SW 1271 (cell line): ENCODE results near the gene TDRD7.
A peak's percentile ranks its signal among the peaks of the same experiment; 100 is the strongest.
"Not testable (repeated sequence)": the region's sequence is repeated elsewhere in the genome, so short reads cannot be mapped to it uniquely, and the experiment has no call there.

ENCODE experiments used
- DNase-seq, 2 experiments: peaks; one replicate each; lab custom pipeline; 2025; lab: John Stamatoyannopoulos, UW

TDRD7 gene

GRCh38 chr9:97425336-97425972 is 13.6 kb downstream of the TDRD7 start:
- DNase-seq: no peak

DNA sequence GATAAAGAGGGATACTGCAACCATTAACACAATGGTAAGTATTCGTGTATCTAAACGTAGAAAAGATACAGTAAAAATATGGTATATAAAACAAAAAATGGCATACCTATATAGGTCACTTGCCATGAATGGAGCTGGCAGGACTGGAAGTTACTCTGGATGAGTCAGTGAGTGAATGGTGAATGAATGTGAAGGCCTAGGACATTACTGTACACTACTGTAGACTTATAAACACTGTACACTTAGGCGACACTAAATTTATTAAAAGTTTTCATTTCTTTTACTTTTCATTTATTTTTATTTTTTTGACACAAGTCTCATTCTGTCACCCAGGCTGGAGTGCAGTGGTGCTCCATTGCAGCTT is 14.1 kb downstream of the TDRD7 start:
- no peak for DNase-seq

- no peak for DNase-seq
These were observed 16.0 kb downstream of the TDRD7 start for GRCh38 chr9:97427885-97428284.

- DNase-seq: no peak
These were observed 18.6 kb downstream of the TDRD7 start for GRCh38 chr9:97430316-97431043.

DNA sequence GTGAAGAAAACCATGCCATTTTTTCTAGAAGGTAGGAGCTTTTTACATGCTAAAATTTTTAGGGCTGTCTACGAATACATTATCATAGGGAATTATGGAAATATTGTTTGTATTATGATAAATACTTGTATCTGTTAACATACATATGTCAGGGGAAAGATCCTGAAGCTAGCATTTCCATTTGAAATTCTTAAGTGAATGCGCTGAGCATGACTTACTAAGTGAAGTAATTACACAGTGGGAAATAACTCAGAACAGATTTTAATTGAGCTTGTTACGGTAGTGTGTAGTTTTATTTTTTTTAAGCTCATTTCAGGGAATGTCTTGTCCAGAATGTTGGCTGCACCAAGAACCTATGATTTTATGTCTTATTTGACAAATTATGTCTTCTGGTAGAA is 19.1 kb downstream of the TDRD7 start:
- no peak for DNase-seq

DNA sequence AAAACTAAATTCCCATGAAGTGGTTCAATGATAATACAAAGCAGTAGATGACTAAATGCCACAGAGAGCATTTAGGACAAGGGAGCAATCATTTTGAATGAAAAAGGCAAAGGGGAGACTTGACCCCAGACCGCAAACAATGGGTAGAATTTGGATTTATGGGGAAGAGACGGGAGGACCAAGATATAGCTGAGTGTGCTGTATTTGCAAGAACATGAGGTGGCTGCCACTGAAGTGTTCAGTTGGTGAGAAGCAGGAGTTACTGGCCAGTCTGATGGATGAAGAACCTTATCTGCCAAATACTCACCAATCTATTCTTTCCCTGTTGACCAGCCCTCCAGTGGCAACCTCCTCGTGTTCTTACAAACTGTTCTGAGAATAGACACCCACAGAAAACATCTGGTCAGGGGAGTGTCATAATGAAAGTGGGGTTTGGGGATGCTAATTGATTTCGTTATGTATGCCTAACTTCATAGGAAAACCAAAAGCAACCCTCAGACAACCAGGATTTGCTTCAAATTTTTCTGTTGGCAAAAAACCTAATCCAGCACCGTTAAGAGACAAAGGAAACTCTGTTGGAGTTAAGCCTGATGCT is 19.8 kb downstream of the TDRD7 start:
- no peak for DNase-seq

- no peak for DNase-seq
These were observed 25.2 kb downstream of the TDRD7 start for GRCh38 chr9:97437051-97437600.

DNA sequence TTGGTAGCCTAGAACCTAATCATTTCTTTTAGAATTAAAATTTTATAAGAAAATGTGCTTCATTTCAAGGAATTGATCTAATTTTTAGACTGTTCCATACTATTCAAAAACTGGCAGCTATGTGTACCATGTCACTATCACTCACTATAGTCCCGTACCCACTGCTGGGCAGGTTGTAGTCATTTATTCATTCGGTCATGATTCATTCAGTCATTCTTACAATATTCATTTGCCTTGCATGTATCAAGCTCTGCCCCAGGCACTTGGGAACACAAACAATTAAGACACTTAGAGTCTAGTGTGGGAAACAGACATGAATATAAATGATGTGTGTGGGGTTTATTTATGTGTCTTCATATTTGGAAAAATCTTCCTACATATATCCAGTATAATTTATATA is 26.4 kb downstream of the TDRD7 start:
- no peak for DNase-seq

DNA sequence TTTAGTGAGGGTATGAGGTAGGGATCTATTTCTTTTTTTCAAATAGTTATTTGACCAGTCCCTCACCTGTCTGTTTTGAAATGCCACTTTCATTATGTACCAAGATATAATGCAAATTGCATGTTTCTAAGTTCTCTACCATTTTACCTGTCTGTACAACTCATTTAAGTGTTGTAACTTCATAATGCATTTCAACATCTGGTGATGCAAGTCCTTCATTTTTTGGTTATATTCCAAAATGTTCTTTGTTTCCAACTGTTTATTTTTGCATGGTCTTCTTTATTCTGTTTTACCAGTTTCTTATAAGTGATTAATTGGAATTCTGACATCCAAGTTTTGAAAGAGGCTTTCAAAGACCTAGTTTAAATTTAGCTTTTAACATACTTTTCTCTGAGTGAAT is 26.8 kb downstream of the TDRD7 start:
- no peak for DNase-seq

- no peak for DNase-seq
These were observed 28.3 kb downstream of the TDRD7 start for GRCh38 chr9:97440160-97440559.

DNA sequence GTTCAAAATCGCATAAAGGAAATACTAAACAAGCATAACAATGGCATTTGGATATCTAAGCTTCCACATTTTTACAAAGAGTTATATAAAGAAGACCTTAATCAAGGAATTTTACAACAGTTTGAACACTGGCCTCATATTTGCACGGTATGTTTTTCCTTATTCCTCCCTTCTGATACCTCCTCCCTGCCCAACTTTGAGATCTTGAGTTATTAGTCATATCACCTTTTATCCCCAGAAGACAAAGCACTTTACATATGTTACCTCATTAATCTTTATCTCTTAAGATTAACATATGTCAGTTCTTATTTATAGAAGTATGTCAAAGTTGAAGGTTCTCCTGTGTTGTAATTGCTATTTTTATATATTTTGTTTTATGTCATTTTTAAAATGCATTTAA is 29.8 kb downstream of the TDRD7 start:
- DNase-seq: no peak

DNA sequence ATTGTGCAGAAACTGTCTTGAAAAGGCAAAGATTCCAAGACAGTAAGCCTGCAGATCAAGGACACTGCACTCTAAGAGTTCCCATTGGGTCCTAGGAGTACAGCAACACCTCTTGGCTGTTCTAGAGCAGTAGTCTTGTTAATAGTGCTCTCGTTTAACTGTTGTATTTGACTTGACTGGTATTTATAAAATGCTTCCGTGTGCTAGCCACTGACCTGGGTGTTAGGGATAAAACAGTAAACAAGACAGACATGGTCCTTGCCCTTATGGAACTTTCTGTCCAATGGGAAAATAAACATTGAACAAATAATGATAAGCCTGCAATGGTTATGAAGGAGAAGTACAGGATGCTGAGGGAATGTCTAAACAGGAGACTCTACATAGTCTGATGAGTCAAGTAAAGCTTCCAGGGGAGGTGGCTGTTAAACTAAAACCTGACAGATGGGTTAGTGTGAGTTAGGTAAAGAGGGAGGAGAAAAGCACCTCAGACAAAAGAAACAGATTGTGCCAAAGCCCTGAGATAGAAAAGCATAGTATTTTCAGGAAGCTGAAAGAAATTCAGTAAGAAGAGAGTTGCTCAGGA is 33.3 kb downstream of the TDRD7 start:
- DNase-seq: no peak

- DNase-seq: no peak
These were observed 35.1 kb downstream of the TDRD7 start for GRCh38 chr9:97447001-97447400.

DNA sequence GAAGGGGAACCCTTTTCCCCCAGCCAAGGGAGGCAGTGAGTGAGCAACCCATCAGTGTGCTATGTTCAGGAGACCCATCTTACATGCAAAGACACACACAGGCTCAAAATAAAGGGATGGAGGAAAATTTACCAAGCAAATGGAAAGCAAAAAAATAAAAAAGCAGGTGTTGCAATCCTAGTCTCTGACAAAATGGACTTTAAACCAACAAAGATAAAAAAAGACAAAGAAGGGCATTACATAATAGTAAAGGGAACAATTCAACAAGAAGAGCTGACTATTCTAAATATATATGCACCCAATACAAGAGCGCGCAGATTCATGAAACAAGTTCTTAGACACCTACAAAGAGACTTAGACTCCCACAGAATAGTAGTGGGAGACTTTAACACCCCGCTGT is 41.7 kb downstream of the TDRD7 start:
- not testable (repeated sequence) for DNase-seq

GRCh38 chr9:97456841-97457240 is 44.9 kb downstream of the TDRD7 start:
- DNase-seq: not testable (repeated sequence)

DNA sequence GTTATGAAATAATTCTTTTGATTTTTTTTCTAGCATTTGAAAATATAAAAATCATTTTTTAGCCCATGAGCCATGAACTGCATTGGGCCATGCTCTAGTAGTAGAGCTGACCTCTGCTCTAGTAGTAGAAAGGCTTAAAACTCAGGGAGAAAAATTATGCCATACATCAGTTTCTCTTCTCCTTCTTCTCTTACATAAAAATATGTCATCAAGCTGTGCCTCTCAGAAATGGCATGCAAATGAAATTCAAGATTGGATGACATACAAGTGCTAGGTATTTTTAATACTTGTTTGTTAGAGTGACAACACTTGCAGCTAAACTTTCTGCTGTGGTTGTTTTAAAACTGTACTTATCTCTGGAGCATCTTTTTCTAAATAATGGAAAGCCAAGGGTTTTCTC is 47.4 kb downstream of the TDRD7 start:
- no peak for DNase-seq

DNA sequence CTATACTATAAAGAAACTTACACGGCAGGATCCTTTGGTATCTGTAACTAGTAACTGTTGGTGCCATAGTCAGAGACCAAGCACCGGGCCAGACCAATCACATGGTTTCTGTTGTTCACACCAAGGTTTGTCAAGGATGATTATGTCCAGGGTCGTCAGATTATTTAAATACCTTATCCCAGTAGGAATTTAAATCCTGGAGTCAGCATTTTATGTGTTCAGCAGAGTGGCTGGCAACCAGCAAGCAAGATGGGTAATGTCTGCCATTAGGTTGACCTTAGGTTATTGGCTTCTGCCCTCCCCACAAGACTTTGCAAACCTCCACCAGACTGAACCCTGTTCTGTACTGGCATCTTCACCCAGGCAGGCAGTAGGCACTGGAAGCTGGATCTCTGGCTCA is 50.3 kb downstream of the TDRD7 start:
- no peak for DNase-seq

DNA sequence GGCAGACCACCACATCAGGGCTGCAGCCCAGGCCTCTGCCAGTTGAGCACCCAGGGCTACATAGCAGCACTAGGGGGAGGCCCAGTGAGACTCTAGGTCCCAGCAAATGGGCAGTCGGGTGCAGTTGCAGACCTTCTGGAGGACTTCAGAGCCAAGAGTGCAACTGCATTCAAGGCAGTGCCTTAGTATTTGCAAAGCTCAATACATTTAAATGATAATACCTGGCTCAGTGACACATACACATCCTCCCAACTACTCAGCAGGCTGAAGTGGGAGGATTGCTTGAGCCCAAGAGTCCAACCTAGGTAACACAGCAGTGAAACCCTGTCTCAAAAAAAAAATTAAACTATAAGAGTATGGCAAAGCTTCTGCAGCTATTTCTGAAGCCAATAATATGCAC is 51.0 kb downstream of the TDRD7 start:
- DNase-seq: no peak

DNA sequence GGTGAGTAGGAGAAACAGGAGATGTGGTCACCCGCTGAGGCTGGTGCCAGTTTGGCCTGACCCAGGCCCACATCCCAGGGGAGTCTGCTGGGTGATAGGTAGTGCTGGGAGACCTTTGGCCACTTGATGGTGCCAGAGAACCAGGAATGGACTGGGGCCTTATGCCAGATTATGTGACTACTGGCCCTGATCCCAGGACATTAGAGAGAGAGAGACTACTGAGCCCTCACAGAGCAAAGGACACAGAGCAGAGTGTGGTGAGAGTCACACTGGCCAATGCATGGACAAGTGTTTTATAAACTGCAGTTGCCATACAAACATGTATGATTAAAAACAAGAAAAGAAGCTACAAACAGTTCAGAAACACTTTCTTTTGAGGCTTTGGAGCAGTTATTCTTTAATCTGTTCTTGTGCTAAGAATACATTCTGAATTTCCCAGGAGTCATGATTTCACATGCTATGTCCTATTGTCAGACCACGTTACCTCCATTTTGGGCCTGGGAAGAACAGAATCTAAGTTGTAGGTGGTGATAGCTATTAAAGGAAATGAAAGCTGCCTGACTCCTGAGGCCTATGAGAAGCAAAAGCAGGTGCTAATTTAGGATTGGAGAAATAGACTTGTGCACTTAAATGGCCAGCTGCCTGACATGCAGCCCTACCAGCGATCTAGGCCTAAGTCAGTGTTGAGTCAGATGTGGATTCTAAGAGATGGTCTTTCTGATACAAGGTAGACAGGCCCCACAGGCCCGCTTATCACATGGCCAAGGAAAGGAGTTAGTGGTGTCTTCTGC is 57.0 kb downstream of the TDRD7 start:
- DNase-seq: peak in 1 of 2 experiments; percentile 60

GRCh38 chr9:97470076-97470475 is 58.2 kb downstream of the TDRD7 start:
- DNase-seq: peak in 1 of 2 experiments; percentile 5

GRCh38 chr9:97473717-97474116 is 61.8 kb downstream of the TDRD7 start:
- no peak for DNase-seq

- no peak for DNase-seq
These were observed 62.6 kb downstream of the TDRD7 start for GRCh38 chr9:97474372-97474925.
